ENCODE data around the gene SLC37A2.

SLC37A2 gene

GRCh38 chr11:125114518-125114917 lies 51.4 kb downstream of the SLC37A2 start:
- TF ChIP-seq CTCF (IDR thresholded peaks at IDR 0.05; ENCODE audit: extremely low read depth, insufficient read depth, missing control alignments) = no peak
- in situ Hi-C loops (cut with MboI; ENCODE audit: low pct_unique_long_range_greater_than_20kb, low sequenced_read_pairs, unreplicated experiment) = no loop called here
- no peak for DNase-seq (ENCODE audit: low spot score)

GRCh38 chr11:125117429-125117828 lies 54.3 kb downstream of the SLC37A2 start:
- no peak for TF ChIP-seq CTCF (IDR thresholded peaks at IDR 0.05; ENCODE audit: extremely low read depth, insufficient read depth, missing control alignments)
- in situ Hi-C loops (cut with MboI; ENCODE audit: low pct_unique_long_range_greater_than_20kb, low sequenced_read_pairs, unreplicated experiment) = no loop called here
- DNase-seq (ENCODE audit: low spot score) = no peak

GRCh38 chr11:125123194-125123946 lies 60.3 kb downstream of the SLC37A2 start:
- no peak for TF ChIP-seq CTCF (IDR thresholded peaks at IDR 0.05; ENCODE audit: extremely low read depth, insufficient read depth, missing control alignments)
- in situ Hi-C loops (cut with MboI; ENCODE audit: low pct_unique_long_range_greater_than_20kb, low sequenced_read_pairs, unreplicated experiment) = no loop called here
- DNase-seq (ENCODE audit: low spot score) = no peak

- TF ChIP-seq CTCF (IDR thresholded peaks at IDR 0.05; ENCODE audit: extremely low read depth, insufficient read depth, missing control alignments) = no peak
- in situ Hi-C loops (cut with MboI; ENCODE audit: low pct_unique_long_range_greater_than_20kb, low sequenced_read_pairs, unreplicated experiment) = no loop called here
- no peak for DNase-seq (ENCODE audit: low spot score)
Measured at GRCh38 chr11:125123947-125124617, 61.0 kb downstream of the SLC37A2 start.

- in situ Hi-C loops (cut with MboI; ENCODE audit: low pct_unique_long_range_greater_than_20kb, low sequenced_read_pairs, unreplicated experiment) = no loop called here
- DNase-seq (ENCODE audit: low spot score) = no peak
- TF ChIP-seq CTCF (IDR thresholded peaks at IDR 0.05; ENCODE audit: extremely low read depth, insufficient read depth, missing control alignments) = no peak
Measured at GRCh38 chr11:125124618-125124992, 61.5 kb downstream of the SLC37A2 start.

GRCh38 chr11:125128450-125128849 lies 65.3 kb downstream of the SLC37A2 start:
- in situ Hi-C loops (cut with MboI; ENCODE audit: low pct_unique_long_range_greater_than_20kb, low sequenced_read_pairs, unreplicated experiment) = no loop called here
- DNase-seq (ENCODE audit: low spot score) = no peak

More at GRCh38 chr11:125128450-125128849, 65.3 kb downstream of the SLC37A2 start:
- TF ChIP-seq CTCF (IDR thresholded peaks at IDR 0.05; ENCODE audit: extremely low read depth, insufficient read depth, missing control alignments) = no peak
